Mesenteric fat pad (tissue), 1 donor: ENCODE results near the gene IFT122. TPM values are rescaled to one million over a fixed set of nuclear protein-coding genes. Genes with fewer than 3 reads are reported as not detected.
"Not testable (repeated sequence)": the region's sequence is repeated elsewhere in the genome, so short reads cannot be mapped to it uniquely, and the experiment has no call there.

Source experiments
- DNase-seq: peaks from one replicate; pipeline ENCODE4 v3.0.0-alpha.2; 2020; ENCODE audit warnings: low spot score
- total RNA-seq: library from RNA; stranded (reverse); fragmentation: NEBNext Ultra II Directional; extraction: Animal tissue kit (Norgen Biotek cat#: 25700); gene quantifications from one replicate; pipeline ENCODE4 v1.2.1, GENCODE V29; 2021
- donor health status: DM: yes; HTN: yes; CAD: no.

The IFT122 gene
- total RNA-seq, 1 donor from 2014 or later, result 30.5 TPM

- DNase-seq, result no peak
These were observed 52.7 kb downstream of the IFT122 start for GRCh38 chr3:129492691-129493090.

- no peak for DNase-seq
These were observed 53.2 kb downstream of the IFT122 start for GRCh38 chr3:129493206-129493605.

- not testable (repeated sequence) for DNase-seq
These were observed 54.5 kb downstream of the IFT122 start for GRCh38 chr3:129494499-129494898.

- DNase-seq, result not testable (repeated sequence)
These were observed 55.1 kb downstream of the IFT122 start for GRCh38 chr3:129495006-129495639.

GRCh38 chr3:129497876-129498275 lies 57.9 kb downstream of the IFT122 start:
- DNase-seq, result not testable (repeated sequence)

- not testable (repeated sequence) for DNase-seq
These were observed 58.8 kb downstream of the IFT122 start for GRCh38 chr3:129498603-129499488.

GRCh38 chr3:129499604-129500333 lies 59.7 kb downstream of the IFT122 start:
- not testable (repeated sequence) for DNase-seq

- DNase-seq, result no peak
These were observed 60.3 kb downstream of the IFT122 start for GRCh38 chr3:129500334-129500658.

- no peak for DNase-seq
These were observed 61.6 kb downstream of the IFT122 start for GRCh38 chr3:129501630-129502029.

GRCh38 chr3:129502641-129503408 lies 62.8 kb downstream of the IFT122 start:
- no peak for DNase-seq

GRCh38 chr3:129503471-129504291 lies 63.7 kb downstream of the IFT122 start:
- no peak for DNase-seq

- DNase-seq, result no peak
These were observed 64.6 kb downstream of the IFT122 start for GRCh38 chr3:129504471-129505100.

GRCh38 chr3:129505341-129505740 lies 65.3 kb downstream of the IFT122 start:
- DNase-seq, result no peak

- no peak for DNase-seq
These were observed 66.3 kb downstream of the IFT122 start for GRCh38 chr3:129506231-129506742.

- no peak for DNase-seq
These were observed 67.3 kb downstream of the IFT122 start for GRCh38 chr3:129507181-129507831.

- DNase-seq, result no peak
These were observed 72.6 kb downstream of the IFT122 start for GRCh38 chr3:129512595-129512994.

GRCh38 chr3:129513705-129514104 lies 73.7 kb downstream of the IFT122 start:
- no peak for DNase-seq

GRCh38 chr3:129514110-129514509 lies 74.1 kb downstream of the IFT122 start:
- DNase-seq, result no peak

- DNase-seq, result no peak
These were observed 74.5 kb downstream of the IFT122 start for GRCh38 chr3:129514563-129514962.
